ENCODE results near the gene C19orf85.

The C19orf85 gene

DNA sequence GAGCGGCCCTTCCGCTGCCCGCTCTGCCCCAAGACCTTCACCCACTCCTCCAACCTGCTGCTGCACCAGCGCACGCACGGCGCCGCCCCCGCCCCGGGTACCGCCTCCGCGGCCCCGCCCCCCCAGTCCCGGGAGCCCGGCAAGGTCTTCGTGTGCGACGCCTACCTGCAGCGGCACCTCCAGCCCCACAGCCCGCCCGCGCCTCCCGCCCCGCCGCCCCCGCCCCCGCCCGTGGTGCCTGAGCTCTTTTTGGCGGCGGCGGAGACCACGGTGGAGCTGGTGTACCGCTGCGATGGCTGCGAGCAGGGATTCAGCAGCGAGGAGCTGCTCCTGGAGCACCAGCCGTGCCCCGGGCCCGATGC, 17.2 kb upstream of the C19orf85 start:
- H3K27ac ChIP-seq (ENCODE audit: low read depth, low read length): no peak overlapping the region
- no peaks in the 10 kb centered on the region for H3K27me3 ChIP-seq (ENCODE audit: control insufficient read depth in 1 of 2, insufficient read depth in 2 of 2, low read length in 2 of 2)
- H3K4me3 ChIP-seq (ENCODE audit: low read depth in 1 of 2, low read length in 2 of 2): no peak overlapping the region
- peaks cover 33% of the 10 kb centered on the region for H3K4me1 ChIP-seq (ENCODE audit: insufficient read depth, low read length)
- no peaks in the 10 kb centered on the region for H3K36me3 ChIP-seq (ENCODE audit: insufficient read depth, low read length)
- H3K9me3 ChIP-seq (ENCODE audit: low read length): no peaks in the 10 kb centered on the region
- no peak overlapping the region for H3K9ac ChIP-seq (ENCODE audit: low read length)

GRCh38 chr19:55481148-55481793, 16.7 kb upstream of the C19orf85 start:
- Histone ChIP-seq H3K36me3 (ENCODE audit: insufficient read depth, low read length) (no peaks in the 10 kb centered on the region), H3K4me1 (ENCODE audit: insufficient read depth, low read length) (peaks cover 29% of the 10 kb centered on the region), H3K9ac (ENCODE audit: low read length) (no peak overlapping the region), H3K4me3 (ENCODE audit: low read depth in 1 of 2, low read length in 2 of 2) (no peak overlapping the region), H3K27ac (ENCODE audit: low read depth, low read length) (no peak overlapping the region), H3K9me3 (ENCODE audit: low read length) (no peaks in the 10 kb centered on the region), H3K27me3 (ENCODE audit: control insufficient read depth in 1 of 2, insufficient read depth in 2 of 2, low read length in 2 of 2) (no peaks in the 10 kb centered on the region)

DNA sequence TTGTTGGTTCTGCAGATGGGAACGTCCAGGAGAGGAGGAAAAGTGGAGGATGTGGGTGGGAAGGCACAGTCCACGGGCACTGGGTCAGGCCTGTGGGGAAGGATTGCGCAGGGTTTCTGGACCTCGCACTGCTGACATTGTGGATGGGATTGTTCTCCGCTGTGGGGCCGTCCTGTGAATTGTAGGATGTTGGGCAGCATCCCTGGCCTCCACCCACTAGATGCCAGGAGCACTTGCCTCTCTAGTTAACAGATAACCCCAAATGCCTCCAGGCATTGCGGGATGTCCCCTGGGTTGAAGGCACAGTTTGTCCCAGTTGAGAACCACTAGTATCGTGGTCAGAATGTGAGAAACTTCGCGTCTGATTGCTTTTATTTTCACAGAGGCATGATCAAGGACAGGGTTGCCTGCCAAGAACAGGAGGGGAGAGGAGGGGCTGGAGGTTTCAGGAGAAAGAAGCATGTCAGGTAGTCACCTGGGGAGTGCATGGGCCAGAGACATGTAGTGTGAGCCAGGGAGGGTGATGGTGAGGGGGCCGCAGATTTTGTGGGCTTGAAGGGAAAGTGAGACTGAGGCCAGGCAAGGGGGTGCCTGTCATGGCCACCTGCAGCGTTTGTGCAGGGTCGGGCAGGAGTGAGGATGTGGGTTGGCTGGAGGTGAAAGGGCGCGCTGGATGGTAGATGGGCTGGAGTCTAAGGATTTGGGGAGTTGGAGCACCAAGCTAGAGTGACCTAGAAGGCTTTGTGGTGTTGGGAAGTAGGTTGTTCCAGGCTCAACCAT, 15.1 kb upstream of the C19orf85 start:
- no peaks in the 10 kb centered on the region for H3K9me3 ChIP-seq (ENCODE audit: low read length)
- H3K27me3 ChIP-seq (ENCODE audit: control insufficient read depth in 1 of 2, insufficient read depth in 2 of 2, low read length in 2 of 2): no peaks in the 10 kb centered on the region
- H3K9ac ChIP-seq (ENCODE audit: low read length): no peak overlapping the region
- H3K4me3 ChIP-seq (ENCODE audit: low read depth in 1 of 2, low read length in 2 of 2): no peak overlapping the region
- no peaks in the 10 kb centered on the region for H3K36me3 ChIP-seq (ENCODE audit: insufficient read depth, low read length)
- peaks cover 25% of the 10 kb centered on the region for H3K4me1 ChIP-seq (ENCODE audit: insufficient read depth, low read length)
- no peak overlapping the region for H3K27ac ChIP-seq (ENCODE audit: low read depth, low read length)

GRCh38 chr19:55479045-55479444, 14.5 kb upstream of the C19orf85 start:
- Histone ChIP-seq H3K27me3 (ENCODE audit: control insufficient read depth in 1 of 2, insufficient read depth in 2 of 2, low read length in 2 of 2) (no peaks in the 10 kb centered on the region), H3K9ac (ENCODE audit: low read length) (no peak overlapping the region), H3K9me3 (ENCODE audit: low read length) (no peaks in the 10 kb centered on the region), H3K27ac (ENCODE audit: low read depth, low read length) (no peak overlapping the region), H3K4me3 (ENCODE audit: low read depth in 1 of 2, low read length in 2 of 2) (no peak overlapping the region), H3K36me3 (ENCODE audit: insufficient read depth, low read length) (no peaks in the 10 kb centered on the region), H3K4me1 (ENCODE audit: insufficient read depth, low read length) (peaks cover 20% of the 10 kb centered on the region)

DNA sequence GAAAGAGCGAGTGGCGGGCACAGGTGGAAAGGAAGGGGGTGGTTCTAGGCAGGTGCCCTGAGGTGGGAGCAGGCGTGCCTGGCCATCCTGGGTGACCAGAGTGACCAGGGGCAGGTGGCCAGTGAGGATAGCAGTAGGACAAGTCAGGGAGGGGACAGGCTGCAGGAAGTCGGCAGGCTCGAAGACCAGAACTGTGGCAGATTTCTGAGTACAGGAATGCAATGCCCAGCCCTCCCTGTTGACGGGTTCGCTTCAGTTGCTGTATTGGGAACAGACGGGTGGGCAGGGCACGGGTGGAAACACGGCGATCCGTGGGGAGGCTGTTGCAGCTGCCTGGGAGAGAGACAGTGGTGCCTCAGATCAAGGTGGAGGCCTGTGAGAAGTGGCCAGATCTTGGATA, 13.8 kb upstream of the C19orf85 start:
- Histone ChIP-seq H3K4me1 (ENCODE audit: insufficient read depth, low read length) (peaks cover 17% of the 10 kb centered on the region), H3K9ac (ENCODE audit: low read length) (no peak overlapping the region), H3K36me3 (ENCODE audit: insufficient read depth, low read length) (no peaks in the 10 kb centered on the region), H3K9me3 (ENCODE audit: low read length) (no peaks in the 10 kb centered on the region), H3K27me3 (ENCODE audit: control insufficient read depth in 1 of 2, insufficient read depth in 2 of 2, low read length in 2 of 2) (no peaks in the 10 kb centered on the region), H3K27ac (ENCODE audit: low read depth, low read length) (no peak overlapping the region), H3K4me3 (ENCODE audit: low read depth in 1 of 2, low read length in 2 of 2) (peak overlapping the region in 1 of 2 donors; percentile 89)

DNA sequence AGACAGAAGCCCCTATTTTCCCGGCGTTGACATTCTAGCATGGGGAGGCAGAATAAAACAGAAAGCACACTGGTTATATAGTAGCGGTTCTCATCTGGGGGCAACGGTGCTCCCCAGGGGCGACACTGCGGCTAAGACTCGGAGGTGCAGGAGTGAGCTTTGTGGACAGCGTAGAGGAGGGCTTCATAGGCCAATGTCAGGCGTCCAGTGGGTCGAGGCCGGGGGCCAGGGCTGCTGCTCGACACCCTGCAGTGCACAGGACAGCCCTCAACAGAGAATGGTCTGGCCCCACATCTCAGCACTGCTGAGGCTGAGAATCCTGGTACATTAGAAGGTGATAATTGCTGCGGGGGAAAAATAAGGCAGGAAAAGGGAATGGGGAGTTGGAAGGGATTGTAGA, 13.4 kb upstream of the C19orf85 start:
- Histone ChIP-seq H3K36me3 (ENCODE audit: insufficient read depth, low read length) (no peaks in the 10 kb centered on the region), H3K27me3 (ENCODE audit: control insufficient read depth in 1 of 2, insufficient read depth in 2 of 2, low read length in 2 of 2) (no peaks in the 10 kb centered on the region), H3K9ac (ENCODE audit: low read length) (no peak overlapping the region), H3K27ac (ENCODE audit: low read depth, low read length) (no peak overlapping the region), H3K4me3 (ENCODE audit: low read depth in 1 of 2, low read length in 2 of 2) (peak overlapping the region in 1 of 2 donors; percentile 89), H3K9me3 (ENCODE audit: low read length) (no peaks in the 10 kb centered on the region), H3K4me1 (ENCODE audit: insufficient read depth, low read length) (peaks cover 17% of the 10 kb centered on the region)

DNA sequence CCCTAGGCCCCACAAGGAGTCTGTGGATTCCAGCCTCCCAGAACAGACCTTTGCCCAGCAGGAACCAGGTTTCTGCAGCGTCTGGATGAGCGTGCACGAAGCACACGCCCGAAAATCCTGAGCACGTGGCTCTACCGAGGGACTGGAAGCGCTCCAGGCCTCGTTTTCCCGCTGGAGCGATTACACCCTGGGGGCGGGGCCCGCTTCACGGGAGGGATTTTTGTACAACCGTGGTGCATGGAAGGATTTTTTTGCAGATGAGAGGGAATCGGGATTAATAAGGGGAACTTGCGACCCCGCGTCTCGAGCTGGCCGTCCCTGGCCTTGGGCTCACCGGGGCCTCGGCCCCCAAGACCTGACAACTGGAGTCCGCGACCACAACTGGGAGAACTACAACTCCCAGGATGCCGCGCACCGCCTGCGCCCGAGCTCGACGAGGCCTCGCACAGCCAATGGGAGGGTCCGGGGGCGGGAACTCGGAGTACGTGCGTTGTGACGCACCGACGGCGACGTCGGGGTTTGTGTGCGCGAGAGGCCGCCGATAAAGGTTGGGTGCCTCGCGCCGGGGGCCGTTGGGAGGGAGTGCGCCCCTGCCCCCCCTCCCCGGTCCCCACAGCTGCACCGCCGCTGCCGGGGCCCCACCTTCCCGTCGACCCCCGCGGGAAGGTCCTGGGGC, 11.7 kb upstream of the C19orf85 start, which contains the start of gene ZNF628:
Gene ZNF628, plus strand, starts transcription at position 518 of the 676 bp plus-strand sequence. CDS start 3,294 bp downstream, outside the sequence.
- Histone ChIP-seq H3K4me3 (ENCODE audit: low read depth in 1 of 2, low read length in 2 of 2) (peak within 1 kb of the TSS; percentile 68 to 89), H3K27me3 (ENCODE audit: control insufficient read depth in 1 of 2, insufficient read depth in 2 of 2, low read length in 2 of 2) (no peaks in the 10 kb centered on the region), H3K9ac (ENCODE audit: low read length) (no peak within 1 kb of the TSS), H3K36me3 (ENCODE audit: insufficient read depth, low read length) (no peaks in the 10 kb centered on the region), H3K9me3 (ENCODE audit: low read length) (no peaks in the 10 kb centered on the region), H3K27ac (ENCODE audit: low read depth, low read length) (peak within 1 kb of the TSS; percentile 77), H3K4me1 (ENCODE audit: insufficient read depth, low read length) (peaks cover 17% of the 10 kb centered on the region)

- H3K9ac ChIP-seq (ENCODE audit: low read length): no peak overlapping the region
- peaks cover 17% of the 10 kb centered on the region for H3K4me1 ChIP-seq (ENCODE audit: insufficient read depth, low read length)
- no peak overlapping the region for H3K4me3 ChIP-seq (ENCODE audit: low read depth in 1 of 2, low read length in 2 of 2)
- no peak overlapping the region for H3K27ac ChIP-seq (ENCODE audit: low read depth, low read length)
- H3K9me3 ChIP-seq (ENCODE audit: low read length): no peaks in the 10 kb centered on the region
- H3K36me3 ChIP-seq (ENCODE audit: insufficient read depth, low read length): no peaks in the 10 kb centered on the region
- no peaks in the 10 kb centered on the region for H3K27me3 ChIP-seq (ENCODE audit: control insufficient read depth in 1 of 2, insufficient read depth in 2 of 2, low read length in 2 of 2)
Observed at GRCh38 chr19:55474269-55475265, 10.0 kb upstream of the C19orf85 start.

- H3K27ac ChIP-seq (ENCODE audit: low read depth, low read length): no peak overlapping the region
- H3K9ac ChIP-seq (ENCODE audit: low read length): no peak overlapping the region
- H3K4me3 ChIP-seq (ENCODE audit: low read depth in 1 of 2, low read length in 2 of 2): no peak overlapping the region
- no peaks in the 10 kb centered on the region for H3K36me3 ChIP-seq (ENCODE audit: insufficient read depth, low read length)
- no peaks in the 10 kb centered on the region for H3K9me3 ChIP-seq (ENCODE audit: low read length)
- H3K27me3 ChIP-seq (ENCODE audit: control insufficient read depth in 1 of 2, insufficient read depth in 2 of 2, low read length in 2 of 2): no peaks in the 10 kb centered on the region
- peaks cover 17% of the 10 kb centered on the region for H3K4me1 ChIP-seq (ENCODE audit: insufficient read depth, low read length)
Observed at GRCh38 chr19:55473225-55474012, 8.9 kb upstream of the C19orf85 start.

DNA sequence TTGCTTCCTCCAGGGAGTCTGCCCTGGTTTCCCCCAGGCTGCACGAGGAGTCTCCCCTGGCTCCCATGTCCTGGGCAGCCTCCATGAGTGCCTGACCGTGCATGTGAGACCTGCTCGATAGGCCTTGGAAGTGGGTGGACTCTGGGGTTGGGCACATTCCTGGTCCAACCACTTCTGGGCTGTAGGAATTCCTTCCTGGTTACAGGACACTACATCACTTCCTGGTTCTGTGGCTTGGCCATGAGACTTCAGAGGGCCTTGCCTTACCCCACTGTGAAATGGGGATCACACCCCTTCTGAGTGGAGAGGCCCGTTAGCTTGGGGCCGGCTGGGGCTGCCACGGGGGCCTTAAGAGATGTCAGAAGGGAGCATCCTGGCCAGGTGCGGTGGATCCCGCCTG, 7.9 kb upstream of the C19orf85 start:
- Histone ChIP-seq H3K9ac (ENCODE audit: low read length) (no peak overlapping the region), H3K27me3 (ENCODE audit: control insufficient read depth in 1 of 2, insufficient read depth in 2 of 2, low read length in 2 of 2) (no peaks in the 10 kb centered on the region), H3K27ac (ENCODE audit: low read depth, low read length) (no peak overlapping the region), H3K4me1 (ENCODE audit: insufficient read depth, low read length) (peaks cover 14% of the 10 kb centered on the region), H3K4me3 (ENCODE audit: low read depth in 1 of 2, low read length in 2 of 2) (no peak overlapping the region), H3K9me3 (ENCODE audit: low read length) (no peaks in the 10 kb centered on the region), H3K36me3 (ENCODE audit: insufficient read depth, low read length) (no peaks in the 10 kb centered on the region)
